IPS DF 19.7 (cell line): ENCODE data around the gene HOXC5.

Source experiments
- DNase-seq: peaks from one replicate; pipeline ENCODE4 v3.0.0-alpha.2; 2013; ENCODE audit warnings: low read depth, low spot score

Gene HOXC5

GRCh38 chr12:53995378-53996239, 37.2 kb upstream of the HOXC5 start:
- DNase-seq: no peak

DNA sequence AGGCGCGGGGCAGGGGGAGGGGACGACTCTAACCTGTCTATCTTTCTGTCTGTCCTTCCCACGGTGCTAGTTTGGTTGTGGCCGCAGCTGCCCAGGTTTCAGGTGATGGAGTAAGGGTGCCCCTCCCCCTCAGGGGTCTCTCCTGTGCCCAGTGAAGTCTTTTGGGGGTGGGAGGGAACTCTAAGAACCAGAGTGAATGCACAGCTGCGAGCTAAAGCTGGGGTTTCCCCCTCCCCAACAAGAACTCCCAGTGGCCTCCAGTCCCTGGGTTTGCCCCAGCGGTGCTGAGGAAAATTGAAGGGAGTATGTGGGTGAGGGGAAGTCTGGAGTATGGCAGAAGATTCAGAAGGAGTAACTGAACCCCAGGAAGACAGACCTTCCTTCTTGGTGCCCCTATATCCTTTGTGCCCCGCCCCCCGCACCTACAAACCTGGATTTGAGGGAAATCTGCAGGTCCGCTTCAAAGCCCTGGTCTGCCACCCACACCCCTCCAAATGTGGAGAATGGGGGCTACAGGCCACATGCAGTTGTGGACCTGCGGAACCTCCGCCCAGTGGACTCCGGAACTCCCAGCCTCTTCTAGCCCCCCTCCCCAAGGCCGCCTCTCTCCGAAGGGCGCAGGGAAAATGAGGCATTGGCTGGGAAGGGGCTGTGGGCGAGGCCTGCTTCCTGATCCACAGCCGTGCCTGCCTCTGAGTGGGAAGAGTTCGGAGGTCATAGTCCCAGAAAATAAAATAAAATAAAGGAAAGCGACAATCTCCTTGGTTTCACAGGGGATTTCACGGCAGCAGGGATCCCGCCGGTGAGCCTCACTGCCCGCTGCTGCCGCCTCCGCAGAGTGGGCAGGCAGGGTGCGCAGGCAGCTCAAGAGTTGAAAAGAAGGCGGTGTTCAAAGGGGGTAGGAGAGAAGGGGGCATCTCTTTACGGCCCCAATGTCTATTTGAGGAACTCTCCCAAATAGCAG, 36.3 kb upstream of the HOXC5 start:
- DNase-seq: no peak

DNA sequence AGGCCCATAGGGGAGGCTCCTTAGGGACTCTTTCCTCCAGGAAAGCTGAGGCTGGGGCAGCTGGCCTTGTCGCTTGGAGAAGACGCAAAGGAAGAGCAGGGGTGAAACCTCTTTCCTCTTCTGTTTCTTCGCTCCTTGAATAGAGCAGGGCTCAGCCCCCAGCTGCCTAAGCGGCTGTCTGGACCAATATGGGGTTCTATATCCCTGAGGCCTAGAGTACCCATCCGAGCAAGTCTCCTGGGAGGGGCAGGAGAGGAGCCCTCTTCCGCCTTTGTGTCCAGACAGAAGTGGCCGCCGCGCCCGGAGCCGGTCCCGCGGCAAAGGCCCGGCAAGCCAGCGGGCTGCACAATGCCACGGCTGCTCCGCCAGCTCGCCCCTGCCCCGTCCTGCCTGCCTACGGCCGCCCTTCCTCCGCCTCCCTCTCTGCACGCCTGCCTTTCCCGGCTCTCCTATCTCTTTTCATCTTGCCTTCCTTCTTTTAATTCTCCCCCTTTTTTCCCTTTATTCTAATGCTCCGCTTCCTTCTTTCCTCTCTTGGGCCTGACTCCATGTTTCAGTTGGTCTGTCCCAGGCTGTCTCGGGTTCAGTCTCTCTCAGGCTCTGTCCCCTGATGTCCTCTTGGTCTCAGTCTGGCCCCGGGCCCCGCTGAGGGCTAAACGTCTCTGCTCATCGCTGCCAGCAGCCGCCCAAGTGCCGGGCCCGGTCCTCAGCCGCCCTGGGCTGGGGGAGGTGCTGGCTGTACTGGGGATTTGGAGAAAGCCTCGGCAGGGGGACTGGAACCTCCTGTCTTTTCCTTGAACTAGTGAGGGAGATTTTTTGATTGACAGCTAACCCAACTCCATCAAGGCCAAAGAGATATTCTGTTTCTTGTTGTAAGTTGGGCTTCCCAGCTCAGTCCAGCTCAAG, 35.4 kb upstream of the HOXC5 start:
- DNase-seq: no peak

DNA sequence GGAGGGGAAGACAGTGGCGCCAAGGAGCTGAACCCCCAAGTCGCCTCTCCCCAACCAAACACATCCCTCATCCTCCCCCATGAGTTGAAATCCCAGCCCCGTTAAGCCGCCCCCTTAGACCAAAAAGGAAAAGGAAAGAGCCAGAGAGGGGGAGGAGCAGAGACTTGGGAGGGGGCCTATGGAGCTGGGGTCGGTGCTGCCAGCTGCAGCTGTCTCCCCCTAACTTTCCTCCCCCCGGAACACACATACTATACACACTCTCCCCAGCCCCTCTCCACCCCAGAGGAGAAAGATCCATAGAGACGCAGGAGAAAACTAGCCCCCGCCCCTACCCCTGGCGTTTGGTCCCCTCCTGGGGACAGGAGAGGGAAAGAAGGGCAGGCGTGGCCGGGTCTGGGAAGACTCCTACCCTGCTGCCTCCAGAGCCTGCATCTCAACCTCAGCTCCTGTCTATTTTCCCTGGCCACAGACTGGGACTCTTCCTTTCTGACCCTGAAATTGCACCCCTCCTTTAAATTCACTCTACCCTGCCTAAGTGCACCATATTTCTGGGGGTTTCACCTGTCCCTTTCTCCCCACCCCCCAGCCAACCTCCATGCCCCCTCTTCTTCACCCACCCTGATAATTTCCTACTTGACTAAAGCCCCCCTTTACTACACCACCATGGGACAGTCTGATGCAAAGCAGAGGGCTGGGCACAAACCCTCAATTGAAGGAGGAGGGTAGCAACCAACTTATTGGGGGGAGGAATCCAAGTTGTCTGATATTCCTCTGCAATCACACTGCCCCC, 34.5 kb upstream of the HOXC5 start:
- DNase-seq: no peak

DNA sequence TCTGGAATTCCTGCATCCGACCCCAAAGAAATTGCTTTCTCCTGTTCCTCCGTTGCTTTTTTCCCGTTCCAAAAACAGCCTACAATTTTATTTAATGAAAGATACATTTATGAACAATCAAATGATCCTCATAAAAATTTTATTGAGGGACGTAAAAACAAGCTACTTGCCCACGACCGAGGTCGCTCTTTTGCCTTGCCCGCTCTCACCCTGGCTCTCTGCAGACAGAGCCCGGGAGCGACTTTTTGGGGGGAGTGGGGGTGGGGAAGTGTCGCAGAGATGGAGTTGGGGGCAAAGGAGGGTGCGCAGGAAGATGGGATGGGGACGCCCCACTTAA, 34.0 kb upstream of the HOXC5 start:
- no peak for DNase-seq

- no peak for DNase-seq
Observed at GRCh38 chr12:53999559-54000115, 33.2 kb upstream of the HOXC5 start.

GRCh38 chr12:54000116-54001114, 32.4 kb upstream of the HOXC5 start, which contains the start of gene HOXC9:
TSS of gene HOXC9 (plus strand) at chr12:54000161. CDS start at chr12:54000189, 28 bp downstream.
- DNase-seq: no peak

DNA sequence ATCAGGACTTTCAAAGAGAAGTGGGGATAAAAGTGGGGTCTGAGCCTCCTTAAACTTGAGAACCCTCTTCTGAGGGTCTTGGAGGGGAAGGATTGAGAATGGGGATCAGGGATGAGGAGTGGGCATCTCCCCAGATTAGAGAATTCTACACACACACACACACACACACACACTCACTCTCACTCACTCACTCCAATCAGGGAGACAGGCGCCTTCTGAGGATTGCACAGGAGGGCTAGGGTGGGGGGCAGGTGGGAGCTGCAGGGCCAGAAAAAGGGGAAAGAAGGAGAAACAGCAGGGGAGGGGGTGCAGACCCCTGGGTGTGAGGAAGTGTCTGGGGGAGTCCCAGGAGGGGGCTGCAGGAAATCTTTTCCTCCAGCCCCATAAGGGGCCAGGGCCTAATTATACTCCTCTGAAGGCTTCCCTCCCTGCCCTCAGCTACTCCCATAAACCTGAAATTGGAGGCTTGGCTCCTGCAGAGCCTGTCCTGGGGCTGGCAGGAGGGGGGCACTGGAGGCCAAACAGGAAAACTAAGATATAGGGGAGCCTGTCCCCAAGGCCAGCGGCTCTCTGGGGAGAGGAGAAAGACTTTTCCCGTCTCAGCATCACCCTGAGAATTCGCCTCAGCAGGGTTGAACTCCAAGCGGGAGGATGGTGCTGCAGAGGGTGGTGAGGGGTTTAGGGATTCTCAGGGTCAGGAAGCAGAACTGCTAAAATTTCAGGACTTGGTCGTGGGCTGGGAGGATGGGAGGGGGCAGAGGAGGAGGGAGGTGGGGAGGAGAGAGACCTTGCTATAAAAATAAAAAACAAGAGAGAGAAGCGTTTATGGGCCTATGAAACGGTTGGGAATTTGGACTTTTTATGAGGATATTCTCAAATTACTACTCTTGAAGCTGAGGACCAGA, 31.3 kb upstream of the HOXC5 start:
- DNase-seq: no peak

DNA sequence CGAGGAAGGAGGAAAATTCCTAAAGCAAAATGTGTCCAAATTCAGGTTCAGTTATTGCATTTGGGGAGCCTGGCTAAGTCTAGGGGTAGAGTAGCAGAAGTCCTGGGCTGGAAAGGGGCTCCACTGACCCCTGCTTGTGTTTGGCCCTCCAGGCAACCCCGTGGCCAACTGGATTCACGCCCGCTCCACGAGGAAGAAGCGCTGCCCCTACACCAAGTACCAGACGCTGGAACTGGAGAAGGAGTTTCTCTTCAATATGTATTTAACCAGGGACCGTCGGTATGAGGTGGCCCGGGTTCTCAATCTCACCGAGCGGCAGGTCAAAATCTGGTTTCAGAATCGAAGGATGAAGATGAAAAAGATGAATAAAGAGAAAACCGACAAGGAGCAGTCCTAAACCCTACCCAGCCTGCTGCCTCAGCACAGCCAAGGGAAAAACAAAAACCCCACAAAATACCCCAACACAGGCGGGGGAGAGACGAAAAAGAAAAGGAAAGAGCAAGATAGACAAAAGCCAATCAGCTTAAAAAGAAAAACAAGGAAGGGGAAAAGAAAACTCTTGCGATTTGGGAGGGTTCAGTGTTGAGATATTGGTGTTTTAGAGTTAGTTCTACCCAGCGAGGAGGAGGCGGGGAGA, 30.5 kb upstream of the HOXC5 start:
- no peak for DNase-seq

GRCh38 chr12:54002915-54003389, 29.9 kb upstream of the HOXC5 start:
- no peak for DNase-seq

- DNase-seq: no peak
Observed at GRCh38 chr12:54003625-54004024, 29.2 kb upstream of the HOXC5 start.

DNA sequence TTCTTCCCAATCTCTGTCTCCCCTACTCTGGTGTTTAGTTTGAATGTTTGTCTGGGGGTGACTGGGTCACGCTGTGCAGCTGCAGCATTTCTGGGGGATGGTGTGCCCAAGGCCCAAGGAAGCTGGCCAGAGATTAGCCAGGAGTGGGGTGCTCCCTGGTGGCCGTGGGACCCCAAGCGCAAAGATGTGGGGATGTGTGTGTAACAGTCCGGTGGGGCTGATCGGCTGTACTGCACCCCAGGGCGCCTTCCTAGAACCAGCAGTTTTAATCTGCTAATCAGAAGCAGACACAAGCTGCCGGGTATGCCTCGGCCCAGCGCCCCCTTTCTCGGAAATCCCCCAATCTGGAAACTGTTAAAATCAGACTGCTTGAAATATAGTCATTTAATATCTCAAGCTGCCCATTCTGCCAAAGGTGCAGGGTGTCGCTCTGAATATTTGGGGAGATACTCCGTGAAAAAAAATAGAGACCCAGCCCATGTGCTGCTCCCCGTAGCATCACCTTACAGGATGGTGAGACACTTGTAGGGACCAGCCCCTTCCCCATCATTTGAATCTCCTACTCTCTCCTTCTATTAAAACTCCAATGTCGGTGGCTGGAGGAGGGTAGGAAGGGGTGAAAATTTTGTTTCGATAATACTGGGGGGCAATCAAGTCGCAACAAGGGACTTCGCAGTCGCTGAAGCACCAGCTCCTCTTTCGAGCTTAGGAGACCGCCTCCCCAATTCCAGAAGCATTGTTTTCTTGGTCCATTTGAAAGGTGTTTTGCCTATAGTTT, 28.6 kb upstream of the HOXC5 start:
- no peak for DNase-seq

GRCh38 chr12:54004841-54005530, 27.9 kb upstream of the HOXC5 start:
- no peak for DNase-seq

DNA sequence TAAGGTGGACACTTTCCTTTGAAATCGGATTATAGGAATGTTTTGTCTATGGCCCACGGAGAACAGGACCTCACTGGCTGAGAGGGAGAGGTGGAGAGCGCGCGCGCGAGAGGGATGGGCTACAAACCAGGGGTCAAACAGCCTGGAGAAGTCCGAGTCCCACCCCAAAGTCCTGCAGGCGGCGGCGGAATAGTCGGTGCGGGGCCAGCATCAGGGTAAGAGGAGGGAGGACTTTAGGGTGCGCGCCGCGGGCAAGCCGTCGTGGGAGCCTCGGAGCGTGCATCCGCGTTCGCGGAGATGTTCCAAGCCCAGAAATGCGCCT, 27.4 kb upstream of the HOXC5 start:
- DNase-seq: no peak

DNA sequence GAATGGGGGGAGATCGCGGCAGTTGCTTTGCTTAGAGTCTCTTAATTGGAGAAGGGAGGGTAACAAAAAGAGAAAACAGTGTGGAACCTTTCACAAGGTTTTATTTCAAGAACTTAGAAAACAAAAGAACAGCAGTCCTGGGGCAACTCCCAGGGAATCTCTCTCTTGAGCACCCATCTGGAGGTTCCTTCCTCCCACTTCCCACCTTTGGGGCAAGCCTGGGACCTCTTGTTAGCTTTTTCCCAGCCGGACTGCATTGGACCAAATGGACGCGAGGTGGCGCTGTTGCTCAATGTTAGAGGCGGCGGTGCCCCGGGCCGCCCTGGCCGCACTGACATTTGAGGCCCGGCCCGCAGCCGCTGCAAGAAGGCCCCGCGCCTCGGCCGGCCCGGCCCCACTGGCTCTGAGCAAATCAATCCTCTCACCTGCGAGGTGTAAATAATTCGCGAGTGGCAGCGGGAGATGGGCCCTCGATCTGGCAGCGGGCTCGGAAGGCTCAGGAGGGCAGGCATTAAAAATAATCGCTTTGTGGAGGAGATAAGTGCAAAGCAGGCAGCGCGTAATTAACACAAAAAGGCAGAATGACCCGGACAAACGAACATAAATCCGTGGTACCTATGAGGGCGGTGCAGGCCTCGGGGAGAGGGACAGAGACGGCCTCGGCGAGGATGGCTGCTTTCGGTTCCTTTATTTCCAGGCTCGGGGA, 26.8 kb upstream of the HOXC5 start:
- DNase-seq: no peak
